ENCODE data around the gene ERFE. TPM values are rescaled to one million over a fixed set of nuclear protein-coding genes. Genes with fewer than 3 reads are reported as not detected.

ERFE gene
- polyA plus RNA-seq, 1 donor from 2014 or later, result not detected

GRCh38 chr2:238140721-238141540 lies 17.8 kb upstream of the ERFE start:
- H3F3A ChIP-seq (ENCODE audit: insufficient read depth, low read length, poor library complexity, severe bottlenecking), result no peaks in the 10 kb centered on the region
- no peak overlapping the region for H3K27ac ChIP-seq (ENCODE audit: low read length)
- no peak overlapping the region for H3K9ac ChIP-seq (ENCODE audit: low read length)
- H3K27me3 ChIP-seq (ENCODE audit: insufficient read depth, low read depth, low read length), result no peaks in the 10 kb centered on the region
- TF ChIP-seq RAD21 (conservative IDR thresholded peaks at IDR 0.05) (no peak), EZH2 (IDR thresholded peaks at IDR 0.05; ENCODE audit: borderline replicate concordance, insufficient read depth, low read length, poor library complexity, severe bottlenecking) (no peak), REST (IDR thresholded peaks at IDR 0.05; ENCODE audit: borderline replicate concordance) (no peak), SMC3 (conservative IDR thresholded peaks at IDR 0.05; ENCODE audit: poor library complexity) (no peak), TAF1 (IDR thresholded peaks at IDR 0.05; ENCODE audit: low read depth) (no peak), EP300 (conservative IDR thresholded peaks at IDR 0.05; ENCODE audit: poor library complexity, severe bottlenecking) (no peak), MXI1 (conservative IDR thresholded peaks at IDR 0.05; ENCODE audit: poor library complexity, severe bottlenecking) (no peak), POLR2AphosphoS5 (IDR thresholded peaks at IDR 0.05) (no peak), CTCF (IDR thresholded peaks at IDR 0.05; ENCODE audit: poor library complexity, severe bottlenecking) (no peak)
- H3K79me2 ChIP-seq (replicated peaks; ENCODE audit: insufficient read depth, low read length), result no peaks in the 10 kb centered on the region
- H4K20me1 ChIP-seq (ENCODE audit: insufficient read depth), result no peaks in the 10 kb centered on the region
- H3K4me2 ChIP-seq (ENCODE audit: low read length), result no peak overlapping the region
- no peak overlapping the region for H2AFZ ChIP-seq (ENCODE audit: low read depth, low read length)
- no peaks in the 10 kb centered on the region for H3K36me3 ChIP-seq (ENCODE audit: insufficient read depth, low read length)
- H3K4me3 ChIP-seq (ENCODE audit: low read length), result no peak overlapping the region
- no peaks in the 10 kb centered on the region for H3K9me3 ChIP-seq (ENCODE audit: low read length)
- no peaks in the 10 kb centered on the region for H3K9me2 ChIP-seq (ENCODE audit: insufficient read depth, low read length)

GRCh38 chr2:238141541-238142318 lies 17.0 kb upstream of the ERFE start:
- no peaks in the 10 kb centered on the region for H3K9me2 ChIP-seq (ENCODE audit: insufficient read depth, low read length)
- H3K27me3 ChIP-seq (ENCODE audit: insufficient read depth, low read depth, low read length), result no peaks in the 10 kb centered on the region
- no peak overlapping the region for H3K4me2 ChIP-seq (ENCODE audit: low read length)
- H3K9me3 ChIP-seq (ENCODE audit: low read length), result no peaks in the 10 kb centered on the region
- H2AFZ ChIP-seq (ENCODE audit: low read depth, low read length), result no peak overlapping the region
- no peaks in the 10 kb centered on the region for H3F3A ChIP-seq (ENCODE audit: insufficient read depth, low read length, poor library complexity, severe bottlenecking)
- no peaks in the 10 kb centered on the region for H3K79me2 ChIP-seq (replicated peaks; ENCODE audit: insufficient read depth, low read length)
- no peaks in the 10 kb centered on the region for H3K36me3 ChIP-seq (ENCODE audit: insufficient read depth, low read length)
- no peak overlapping the region for H3K9ac ChIP-seq (ENCODE audit: low read length)
- H3K27ac ChIP-seq (ENCODE audit: low read length), result no peak overlapping the region
- TF ChIP-seq RAD21 (conservative IDR thresholded peaks at IDR 0.05) (no peak), MXI1 (conservative IDR thresholded peaks at IDR 0.05; ENCODE audit: poor library complexity, severe bottlenecking) (no peak), POLR2AphosphoS5 (IDR thresholded peaks at IDR 0.05) (no peak), CTCF (IDR thresholded peaks at IDR 0.05; ENCODE audit: poor library complexity, severe bottlenecking) (no peak), TAF1 (IDR thresholded peaks at IDR 0.05; ENCODE audit: low read depth) (no peak), EP300 (conservative IDR thresholded peaks at IDR 0.05; ENCODE audit: poor library complexity, severe bottlenecking) (no peak), SMC3 (conservative IDR thresholded peaks at IDR 0.05; ENCODE audit: poor library complexity) (no peak), REST (IDR thresholded peaks at IDR 0.05; ENCODE audit: borderline replicate concordance) (no peak), EZH2 (IDR thresholded peaks at IDR 0.05; ENCODE audit: borderline replicate concordance, insufficient read depth, low read length, poor library complexity, severe bottlenecking) (no peak)
- H3K4me3 ChIP-seq (ENCODE audit: low read length), result no peak overlapping the region
- no peaks in the 10 kb centered on the region for H4K20me1 ChIP-seq (ENCODE audit: insufficient read depth)

Data from neural cell (in vitro differentiated cells).